C4-2B (cell line): ENCODE data around the gene PRKAG2.

Experiments used
- H3K27ac ChIP-seq: fragments of 450-650 bp; 2 replicates; pipeline ENCODE4 v1.5.1; 2017
- ZFX ChIP-seq: fragments of 450-650 bp; IDR thresholded peaks from 2 replicates; pipeline ENCODE4 v1.6.1; 2017
- TF ChIP-seq, protein P1 (sequence below): fragments of 450-650 bp; conservative IDR thresholded peaks from 2 replicates; pipeline ENCODE4 v1.5.1; 2017; ENCODE audit warnings: mild to moderate bottlenecking

PRKAG2 gene

DNA sequence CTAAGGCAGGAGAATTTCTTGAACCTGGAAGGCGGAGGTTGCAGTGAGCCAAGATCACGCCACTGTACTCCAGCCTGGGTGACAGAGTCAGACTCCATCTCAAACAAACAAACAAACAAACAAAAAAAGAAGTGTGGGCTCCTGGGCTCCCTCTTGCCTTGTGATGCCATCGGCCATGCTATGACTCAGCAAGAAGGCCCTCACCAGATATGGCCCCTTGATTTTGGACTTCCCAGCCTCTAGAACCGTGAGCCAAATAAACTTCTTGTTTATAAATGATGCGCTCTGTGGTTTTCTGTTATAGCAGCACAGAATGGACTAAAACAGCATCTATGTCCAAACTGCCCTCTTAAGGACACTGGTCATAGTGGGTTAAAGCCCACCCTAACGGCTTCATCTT is 327.3 kb downstream of the PRKAG2 start:
- TF ChIP-seq, protein P1, sequence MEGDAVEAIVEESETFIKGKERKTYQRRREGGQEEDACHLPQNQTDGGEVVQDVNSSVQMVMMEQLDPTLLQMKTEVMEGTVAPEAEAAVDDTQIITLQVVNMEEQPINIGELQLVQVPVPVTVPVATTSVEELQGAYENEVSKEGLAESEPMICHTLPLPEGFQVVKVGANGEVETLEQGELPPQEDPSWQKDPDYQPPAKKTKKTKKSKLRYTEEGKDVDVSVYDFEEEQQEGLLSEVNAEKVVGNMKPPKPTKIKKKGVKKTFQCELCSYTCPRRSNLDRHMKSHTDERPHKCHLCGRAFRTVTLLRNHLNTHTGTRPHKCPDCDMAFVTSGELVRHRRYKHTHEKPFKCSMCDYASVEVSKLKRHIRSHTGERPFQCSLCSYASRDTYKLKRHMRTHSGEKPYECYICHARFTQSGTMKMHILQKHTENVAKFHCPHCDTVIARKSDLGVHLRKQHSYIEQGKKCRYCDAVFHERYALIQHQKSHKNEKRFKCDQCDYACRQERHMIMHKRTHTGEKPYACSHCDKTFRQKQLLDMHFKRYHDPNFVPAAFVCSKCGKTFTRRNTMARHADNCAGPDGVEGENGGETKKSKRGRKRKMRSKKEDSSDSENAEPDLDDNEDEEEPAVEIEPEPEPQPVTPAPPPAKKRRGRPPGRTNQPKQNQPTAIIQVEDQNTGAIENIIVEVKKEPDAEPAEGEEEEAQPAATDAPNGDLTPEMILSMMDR = no peak
- TF ChIP-seq ZFX = no peak
- H3K27ac ChIP-seq = no peak overlapping the region

GRCh38 chr7:151549083-151549482 is 327.8 kb downstream of the PRKAG2 start:
- no peak for TF ChIP-seq ZFX
- TF ChIP-seq, protein P1 = no peak
- H3K27ac ChIP-seq = no peak overlapping the region

GRCh38 chr7:151544183-151544582 is 332.7 kb downstream of the PRKAG2 start:
- no peak for TF ChIP-seq ZFX
- TF ChIP-seq, protein P1 = no peak
- H3K27ac ChIP-seq = no peak overlapping the region

GRCh38 chr7:151542606-151543130 is 334.2 kb downstream of the PRKAG2 start:
- TF ChIP-seq, protein P1 = no peak
- no peak for TF ChIP-seq ZFX
- no peak overlapping the region for H3K27ac ChIP-seq

- no peak overlapping the region for H3K27ac ChIP-seq
- no peak for TF ChIP-seq ZFX
- TF ChIP-seq, protein P1 = no peak
Measured at GRCh38 chr7:151541709-151542499, 335.0 kb downstream of the PRKAG2 start.

DNA sequence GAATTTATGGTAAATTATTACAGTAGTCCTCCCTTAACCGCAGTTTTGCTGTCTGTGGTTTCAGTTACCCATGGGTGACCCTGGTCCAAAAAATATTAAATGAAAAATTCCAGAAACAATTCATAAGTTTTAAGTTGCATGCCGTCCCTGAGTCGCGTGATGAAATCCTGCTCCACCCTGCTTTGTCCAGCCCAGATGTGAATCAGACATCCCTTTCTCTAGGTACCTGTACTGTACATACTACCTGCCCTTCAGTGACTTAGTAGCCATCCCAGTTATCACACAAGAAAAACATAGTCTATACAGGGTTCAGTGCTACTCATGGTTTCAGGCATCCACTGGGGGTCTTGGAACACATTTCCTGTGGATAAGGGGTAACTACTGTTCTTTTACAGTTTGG is 336.8 kb downstream of the PRKAG2 start:
- no peak overlapping the region for H3K27ac ChIP-seq
- no peak for TF ChIP-seq ZFX
- TF ChIP-seq, protein P1 = no peak

DNA sequence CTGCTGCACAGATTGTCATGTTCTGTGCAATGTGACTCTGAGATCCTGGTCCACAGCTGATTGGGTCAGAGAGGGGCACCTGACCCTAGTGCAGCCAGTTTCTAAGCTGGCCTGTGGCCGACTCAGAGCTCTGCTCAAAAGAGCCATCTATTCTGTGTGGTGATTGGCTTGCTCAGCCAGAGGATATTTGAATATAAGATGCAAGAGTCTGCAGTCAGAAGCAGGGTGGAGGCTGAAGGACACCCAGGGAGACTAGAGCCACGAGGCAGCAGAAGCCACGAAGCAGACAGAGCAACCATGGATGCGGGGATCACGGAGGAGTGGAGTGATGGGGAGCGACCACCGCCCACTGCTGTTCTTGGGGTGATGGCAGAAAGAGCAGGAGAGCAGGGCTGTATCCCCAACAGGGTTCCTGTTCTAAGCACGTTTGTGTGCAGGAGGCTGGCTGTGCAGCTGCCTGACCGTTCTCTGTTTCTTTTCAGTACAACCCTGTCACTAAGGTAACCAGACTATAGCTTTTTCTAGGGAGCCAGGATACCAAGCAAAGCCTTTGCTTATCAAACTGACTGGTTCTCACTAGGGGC is 337.7 kb downstream of the PRKAG2 start:
- TF ChIP-seq, protein P1 = no peak
- no peak for TF ChIP-seq ZFX
- H3K27ac ChIP-seq = no peak overlapping the region
